ENCODE results near the gene SLC6A6.
"Not testable (repeated sequence)": the region's sequence is repeated elsewhere in the genome, so short reads cannot be mapped to it uniquely, and the experiment has no call there.

SLC6A6 gene

GRCh38 chr3:14437705-14438104, 35.3 kb downstream of the SLC6A6 start:
- not testable (repeated sequence) for DNase-seq

DNA sequence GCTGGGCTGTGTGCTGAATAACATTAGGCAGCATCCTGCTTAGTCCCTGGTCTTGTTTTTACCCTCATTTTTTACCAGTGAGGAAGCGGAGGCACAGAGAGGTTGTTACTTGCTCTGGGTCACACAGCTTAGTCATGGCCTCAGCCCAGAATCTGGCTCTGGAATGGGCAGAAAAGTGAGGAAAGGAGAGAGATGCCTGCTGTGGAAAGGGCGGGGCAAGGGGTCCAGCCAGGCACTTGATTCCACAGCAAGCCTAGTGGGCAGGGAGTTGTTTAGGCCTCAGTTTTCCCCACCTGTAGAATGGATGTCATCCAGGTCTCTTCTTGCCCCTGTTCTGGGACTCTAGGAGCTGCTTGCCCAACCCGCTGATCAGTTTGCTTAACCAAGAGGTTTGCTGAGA, 35.9 kb downstream of the SLC6A6 start:
- no peak for DNase-seq

GRCh38 chr3:14438929-14439328, 36.5 kb downstream of the SLC6A6 start:
- no peak for DNase-seq

- no peak for DNase-seq
Measured at GRCh38 chr3:14439501-14440167, 37.2 kb downstream of the SLC6A6 start.

DNA sequence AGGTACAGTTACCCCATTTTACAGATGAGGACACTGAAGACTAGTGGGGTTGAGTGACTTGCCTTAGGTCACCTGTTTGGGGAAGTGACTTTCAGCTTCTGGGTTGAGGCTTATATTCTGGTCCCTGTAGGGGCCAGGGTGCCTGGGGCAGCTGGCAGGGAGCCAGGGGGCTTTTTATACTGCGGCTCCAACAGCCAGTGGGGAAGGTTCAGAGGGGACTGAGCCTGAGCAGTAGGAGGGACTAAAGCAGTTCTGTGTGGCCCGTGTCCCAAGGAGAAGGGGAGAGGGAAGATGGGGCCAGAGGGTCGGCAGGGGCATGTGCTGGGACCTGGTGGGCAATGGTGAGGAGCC, 37.7 kb downstream of the SLC6A6 start:
- no peak for DNase-seq

GRCh38 chr3:14440531-14441239, 38.3 kb downstream of the SLC6A6 start:
- DNase-seq, result no peak

- no peak for DNase-seq
Measured at GRCh38 chr3:14441240-14441919, 39.0 kb downstream of the SLC6A6 start.

- no peak for DNase-seq
Measured at GRCh38 chr3:14441920-14442300, 39.5 kb downstream of the SLC6A6 start.

DNA sequence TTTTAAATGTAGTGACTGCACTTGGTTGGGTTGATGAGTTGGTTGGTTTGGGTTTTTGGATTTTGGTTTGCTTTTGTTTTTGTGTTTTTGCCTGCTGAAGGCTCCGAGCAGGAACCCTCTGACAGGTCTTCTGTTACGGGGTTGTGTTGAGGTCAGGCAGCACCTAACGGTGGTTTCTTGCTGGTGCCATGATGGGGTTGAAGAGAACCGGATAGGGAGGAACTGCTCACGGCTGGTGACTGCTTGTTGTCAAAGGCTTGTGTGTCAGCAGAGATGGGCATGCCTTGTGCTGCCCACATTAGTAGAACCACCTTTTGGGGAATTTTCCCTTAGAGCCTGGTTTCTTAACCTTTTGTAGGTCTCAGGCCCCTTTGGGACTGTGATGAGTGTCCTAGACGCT, 42.0 kb downstream of the SLC6A6 start:
- DNase-seq, result no peak

GRCh38 chr3:14445773-14446172, 43.4 kb downstream of the SLC6A6 start:
- DNase-seq, result no peak

- DNase-seq, result no peak
Measured at GRCh38 chr3:14446988-14447570, 44.7 kb downstream of the SLC6A6 start.

DNA sequence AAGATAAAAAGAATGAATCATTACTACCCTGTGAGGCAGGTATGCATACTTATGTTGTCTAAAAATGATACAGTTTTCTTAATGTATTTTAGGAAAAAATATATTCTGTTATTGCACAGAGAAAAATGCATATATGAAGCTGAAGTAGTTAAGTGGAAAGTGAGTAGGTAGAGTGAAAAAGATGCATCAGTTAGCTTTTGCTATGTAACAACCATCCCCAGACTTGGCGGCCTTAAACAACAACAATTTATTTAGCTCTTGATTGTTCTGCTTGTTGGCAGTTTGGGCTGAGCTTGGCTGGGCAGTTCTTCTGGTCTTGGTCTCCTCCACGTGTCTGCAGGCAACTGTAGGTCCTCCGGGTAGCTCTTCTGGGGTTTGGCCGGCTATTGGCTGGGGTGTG, 45.7 kb downstream of the SLC6A6 start:
- DNase-seq, result no peak

- no peak for DNase-seq
Measured at GRCh38 chr3:14448756-14449727, 46.6 kb downstream of the SLC6A6 start.

DNA sequence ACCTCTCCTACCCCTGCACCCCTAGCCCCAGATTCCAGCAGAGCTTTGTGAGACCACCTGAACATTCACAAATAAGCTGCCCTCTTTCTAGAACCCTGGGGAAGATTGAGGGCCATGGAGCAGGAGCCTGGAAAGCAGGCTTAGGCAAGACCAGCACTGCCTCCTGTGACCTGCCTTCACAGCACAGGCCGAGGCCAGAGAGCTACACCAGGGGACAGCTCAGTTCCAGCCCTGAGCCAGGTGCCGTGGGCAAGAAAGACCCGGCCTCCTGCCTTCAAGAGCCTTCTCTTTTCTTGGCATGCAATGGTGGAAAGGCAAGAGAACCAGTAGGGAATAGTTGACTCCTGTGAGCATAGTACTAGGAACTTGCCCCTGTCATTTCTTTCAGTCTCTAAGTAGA, 48.1 kb downstream of the SLC6A6 start:
- DNase-seq, result no peak

GRCh38 chr3:14450922-14451606, 48.7 kb downstream of the SLC6A6 start:
- no peak for DNase-seq

GRCh38 chr3:14451844-14452739, 49.7 kb downstream of the SLC6A6 start:
- DNase-seq, result no peak

GRCh38 chr3:14452740-14453710, 50.6 kb downstream of the SLC6A6 start:
- no peak for DNase-seq

DNA sequence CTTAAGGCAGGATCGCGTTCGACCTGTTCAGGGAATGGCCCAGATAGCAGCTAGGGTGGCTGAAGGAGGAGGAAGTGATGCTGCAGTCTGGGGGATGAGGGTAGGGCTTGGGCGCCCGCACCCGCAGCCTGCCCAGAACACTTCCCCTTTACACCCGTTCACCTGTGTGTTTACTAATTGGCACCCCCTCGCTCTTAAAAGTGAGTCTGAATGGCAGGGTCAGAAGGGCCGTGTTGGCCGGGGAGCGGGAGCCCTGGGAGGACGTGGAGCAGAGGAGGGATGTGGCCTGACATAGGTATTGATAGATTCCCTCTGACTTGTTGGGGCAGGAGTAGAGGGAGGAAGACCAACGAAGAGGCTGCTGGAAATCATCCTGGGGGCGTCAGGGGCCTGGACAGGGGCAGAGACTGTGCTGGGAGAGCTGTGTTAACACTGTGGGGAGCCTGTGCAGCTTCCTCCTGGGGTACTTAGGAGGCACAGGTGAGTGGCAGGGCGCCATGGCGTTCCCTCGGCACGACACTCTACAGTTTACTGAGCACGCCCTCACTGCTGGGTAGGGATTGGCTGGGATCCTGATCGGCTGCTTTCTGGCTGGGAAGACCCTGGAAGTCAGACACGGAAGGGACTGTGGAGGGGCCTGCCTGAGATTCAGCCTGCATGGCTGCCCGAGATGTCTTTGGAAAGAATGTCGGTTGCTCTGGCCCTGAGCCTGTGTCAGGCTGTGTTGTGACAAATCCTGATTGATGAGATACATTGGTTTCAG, 51.7 kb downstream of the SLC6A6 start:
- no peak for DNase-seq
